ENCODE results near the gene TNC. TPM values are rescaled to one million over a fixed set of nuclear protein-coding genes. Genes with fewer than 3 reads are reported as not detected.

Gene TNC
- total RNA-seq, 4 donors from 2014 or later, result 79.7 to 242 (median 161) TPM

- H3K4me3 ChIP-seq, result no peak overlapping the region
- intact Hi-C loops (cut with DNase I; ENCODE audit: low total_unique reads), result no loop called here
- no peaks in the 10 kb centered on the region for H3K36me3 ChIP-seq
- no peaks in the 10 kb centered on the region for H3K9me3 ChIP-seq
- H3K27ac ChIP-seq, result no peak overlapping the region
- no peaks in the 10 kb centered on the region for H3K4me1 ChIP-seq
- no peak for DNase-seq
- TF ChIP-seq CTCF (IDR thresholded peaks at IDR 0.05) (no peak), POLR2A (IDR thresholded peaks at IDR 0.05) (no peak)
- H3K27me3 ChIP-seq, result no peaks in the 10 kb centered on the region
Observed at GRCh38 chr9:114991861-114992260, 126.1 kb downstream of the TNC start.

GRCh38 chr9:114990901-114991300 is 127.1 kb downstream of the TNC start:
- no peak for TF ChIP-seq POLR2A (IDR thresholded peaks at IDR 0.05)
- TF ChIP-seq CTCF (IDR thresholded peaks at IDR 0.05), result no peak
- no peaks in the 10 kb centered on the region for H3K4me1 ChIP-seq
- H3K36me3 ChIP-seq, result no peaks in the 10 kb centered on the region
- intact Hi-C loops (cut with DNase I; ENCODE audit: low total_unique reads), result no loop called here
- no peaks in the 10 kb centered on the region for H3K27me3 ChIP-seq
- H3K4me3 ChIP-seq, result no peak overlapping the region
- H3K9me3 ChIP-seq, result no peaks in the 10 kb centered on the region
- no peak for DNase-seq
- H3K27ac ChIP-seq, result no peak overlapping the region

GRCh38 chr9:114989600-114990410 is 128.2 kb downstream of the TNC start:
- no peaks in the 10 kb centered on the region for H3K27me3 ChIP-seq
- no peaks in the 10 kb centered on the region for H3K36me3 ChIP-seq
- TF ChIP-seq CTCF (IDR thresholded peaks at IDR 0.05), result no peak
- no peak for TF ChIP-seq POLR2A (IDR thresholded peaks at IDR 0.05)
- H3K27ac ChIP-seq, result no peak overlapping the region
- no peaks in the 10 kb centered on the region for H3K9me3 ChIP-seq
- intact Hi-C loops (cut with DNase I; ENCODE audit: low total_unique reads), result no loop called here
- H3K4me1 ChIP-seq, result no peaks in the 10 kb centered on the region
- no peak overlapping the region for H3K4me3 ChIP-seq
- no peak for DNase-seq

- DNase-seq, result no peak
Observed at GRCh38 chr9:114988962-114989599, 128.9 kb downstream of the TNC start.

More at GRCh38 chr9:114988962-114989599, 128.9 kb downstream of the TNC start:
- Histone ChIP-seq H3K27me3 (no peaks in the 10 kb centered on the region), H3K4me3 (no peak overlapping the region), H3K36me3 (no peaks in the 10 kb centered on the region), H3K9me3 (no peaks in the 10 kb centered on the region), H3K27ac (no peak overlapping the region), H3K4me1 (no peaks in the 10 kb centered on the region)
- intact Hi-C loops (cut with DNase I; ENCODE audit: low total_unique reads), result no loop called here
- no peak for TF ChIP-seq CTCF (IDR thresholded peaks at IDR 0.05)
- TF ChIP-seq POLR2A (IDR thresholded peaks at IDR 0.05), result no peak
